ENCODE results near the gene LYPD3. TPM values are rescaled to one million over a fixed set of nuclear protein-coding genes. Genes with fewer than 3 reads are reported as not detected.

LYPD3 gene
- total and polyA plus RNA-seq, 2 experiments from 2014 or later, result 3.3 to 4.6 TPM

DNA sequence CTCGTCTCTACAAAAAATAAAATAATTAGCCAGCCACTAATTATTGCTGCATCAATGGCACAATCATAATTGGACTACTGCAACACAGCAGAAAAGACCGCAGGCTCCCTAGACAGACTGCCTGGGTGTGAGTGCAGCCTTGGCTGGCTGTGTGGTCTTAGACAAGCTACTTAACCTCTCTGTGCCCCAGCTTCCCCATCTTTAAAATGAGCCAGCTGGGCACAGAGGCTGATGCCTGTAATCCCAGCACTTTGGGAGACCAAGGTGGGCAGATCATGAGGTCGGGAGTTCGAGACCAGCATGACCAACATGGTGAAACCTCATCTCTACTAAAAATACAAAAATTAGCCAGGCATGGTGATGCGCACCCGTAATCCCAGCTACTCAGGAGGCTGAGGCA is 31.7 kb downstream of the LYPD3 start:
- no peaks in the 10 kb centered on the region for H3F3A ChIP-seq (replicated peaks; ENCODE audit: low read depth)
- H3K9me2 ChIP-seq (ENCODE audit: insufficient read depth), result no peaks in the 10 kb centered on the region
- H3K4me1 ChIP-seq (ENCODE audit: insufficient read depth), result no peaks in the 10 kb centered on the region
- Mint-ChIP-seq H3K4me3 (no peak overlapping the region), H3K27ac (no peak overlapping the region), H3K9me3 (no peaks in the 10 kb centered on the region; the same call in 2 of the 3 replicates), H3K27me3 (ENCODE audit: insufficient read depth, low read depth, poor library complexity) (peaks cover 4% of the 10 kb centered on the region), H3K4me1 (no peaks in the 10 kb centered on the region), H3K36me3 (ENCODE audit: low read depth) (no peaks in the 10 kb centered on the region)
- no peaks in the 10 kb centered on the region for H3K36me3 ChIP-seq (ENCODE audit: insufficient read depth)
- TF ChIP-seq STAT1 (IDR thresholded peaks at IDR 0.05; ENCODE audit: unreplicated experiment), result no peak
- TF ChIP-seq, protein P1, sequence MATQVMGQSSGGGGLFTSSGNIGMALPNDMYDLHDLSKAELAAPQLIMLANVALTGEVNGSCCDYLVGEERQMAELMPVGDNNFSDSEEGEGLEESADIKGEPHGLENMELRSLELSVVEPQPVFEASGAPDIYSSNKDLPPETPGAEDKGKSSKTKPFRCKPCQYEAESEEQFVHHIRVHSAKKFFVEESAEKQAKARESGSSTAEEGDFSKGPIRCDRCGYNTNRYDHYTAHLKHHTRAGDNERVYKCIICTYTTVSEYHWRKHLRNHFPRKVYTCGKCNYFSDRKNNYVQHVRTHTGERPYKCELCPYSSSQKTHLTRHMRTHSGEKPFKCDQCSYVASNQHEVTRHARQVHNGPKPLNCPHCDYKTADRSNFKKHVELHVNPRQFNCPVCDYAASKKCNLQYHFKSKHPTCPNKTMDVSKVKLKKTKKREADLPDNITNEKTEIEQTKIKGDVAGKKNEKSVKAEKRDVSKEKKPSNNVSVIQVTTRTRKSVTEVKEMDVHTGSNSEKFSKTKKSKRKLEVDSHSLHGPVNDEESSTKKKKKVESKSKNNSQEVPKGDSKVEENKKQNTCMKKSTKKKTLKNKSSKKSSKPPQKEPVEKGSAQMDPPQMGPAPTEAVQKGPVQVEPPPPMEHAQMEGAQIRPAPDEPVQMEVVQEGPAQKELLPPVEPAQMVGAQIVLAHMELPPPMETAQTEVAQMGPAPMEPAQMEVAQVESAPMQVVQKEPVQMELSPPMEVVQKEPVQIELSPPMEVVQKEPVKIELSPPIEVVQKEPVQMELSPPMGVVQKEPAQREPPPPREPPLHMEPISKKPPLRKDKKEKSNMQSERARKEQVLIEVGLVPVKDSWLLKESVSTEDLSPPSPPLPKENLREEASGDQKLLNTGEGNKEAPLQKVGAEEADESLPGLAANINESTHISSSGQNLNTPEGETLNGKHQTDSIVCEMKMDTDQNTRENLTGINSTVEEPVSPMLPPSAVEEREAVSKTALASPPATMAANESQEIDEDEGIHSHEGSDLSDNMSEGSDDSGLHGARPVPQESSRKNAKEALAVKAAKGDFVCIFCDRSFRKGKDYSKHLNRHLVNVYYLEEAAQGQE (IDR thresholded peaks at IDR 0.05; ENCODE audit: unreplicated experiment), result no peak
- no peak for DNase-seq (ENCODE audit: low spot score)
- H2AFZ ChIP-seq, result no peak overlapping the region
- H3K4me3 ChIP-seq, result no peak overlapping the region
- H3K79me2 ChIP-seq (replicated peaks; ENCODE audit: insufficient read depth), result no peaks in the 10 kb centered on the region
- no peaks in the 10 kb centered on the region for H4K20me1 ChIP-seq (replicated peaks; ENCODE audit: insufficient read depth)
- ATAC-seq, result no peak
- H3K4me2 ChIP-seq, result no peak overlapping the region
- H3K27ac ChIP-seq (ENCODE audit: low read depth), result no peak overlapping the region
- no peaks in the 10 kb centered on the region for H3K27me3 ChIP-seq (ENCODE audit: insufficient read depth)

DNA sequence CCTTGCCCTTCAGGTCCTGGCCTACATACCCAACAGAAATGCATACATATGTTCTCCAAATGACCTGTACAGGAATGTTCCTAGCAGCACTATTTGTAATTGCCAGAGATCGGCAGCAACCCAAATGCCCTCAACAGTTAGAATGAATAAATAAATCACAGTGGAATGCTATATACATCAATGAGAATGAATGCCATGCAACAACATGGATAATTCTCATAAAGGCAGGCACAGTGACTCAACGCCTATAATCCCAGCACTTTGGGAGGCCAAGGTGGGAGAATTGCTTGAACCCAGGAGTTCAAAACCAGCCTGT is 32.1 kb downstream of the LYPD3 start:
- ATAC-seq (no peak), DNase-seq (ENCODE audit: low spot score) (no peak)
- no peaks in the 10 kb centered on the region; the same call in 2 of the 3 replicates for H3K9me3 Mint-ChIP-seq
- no peak overlapping the region for H3K4me3 ChIP-seq
- no peaks in the 10 kb centered on the region for H3K4me1 Mint-ChIP-seq
- H3K27me3 Mint-ChIP-seq (ENCODE audit: insufficient read depth, low read depth, poor library complexity), result peaks cover 4% of the 10 kb centered on the region
- H3K4me2 ChIP-seq, result no peak overlapping the region
- H3K27ac Mint-ChIP-seq, result no peak overlapping the region
- no peaks in the 10 kb centered on the region for H3K9me2 ChIP-seq (ENCODE audit: insufficient read depth)
- no peaks in the 10 kb centered on the region for H4K20me1 ChIP-seq (replicated peaks; ENCODE audit: insufficient read depth)
- H2AFZ ChIP-seq, result no peak overlapping the region
- H3K27ac ChIP-seq (ENCODE audit: low read depth), result no peak overlapping the region
- no peaks in the 10 kb centered on the region for H3K27me3 ChIP-seq (ENCODE audit: insufficient read depth)
- H3F3A ChIP-seq (replicated peaks; ENCODE audit: low read depth), result no peaks in the 10 kb centered on the region
- H3K36me3 ChIP-seq (ENCODE audit: insufficient read depth), result no peaks in the 10 kb centered on the region
- no peaks in the 10 kb centered on the region for H3K79me2 ChIP-seq (replicated peaks; ENCODE audit: insufficient read depth)
- H3K4me3 Mint-ChIP-seq, result no peak overlapping the region
- H3K36me3 Mint-ChIP-seq (ENCODE audit: low read depth), result no peaks in the 10 kb centered on the region
- no peaks in the 10 kb centered on the region for H3K4me1 ChIP-seq (ENCODE audit: insufficient read depth)
- TF ChIP-seq, protein P2, sequence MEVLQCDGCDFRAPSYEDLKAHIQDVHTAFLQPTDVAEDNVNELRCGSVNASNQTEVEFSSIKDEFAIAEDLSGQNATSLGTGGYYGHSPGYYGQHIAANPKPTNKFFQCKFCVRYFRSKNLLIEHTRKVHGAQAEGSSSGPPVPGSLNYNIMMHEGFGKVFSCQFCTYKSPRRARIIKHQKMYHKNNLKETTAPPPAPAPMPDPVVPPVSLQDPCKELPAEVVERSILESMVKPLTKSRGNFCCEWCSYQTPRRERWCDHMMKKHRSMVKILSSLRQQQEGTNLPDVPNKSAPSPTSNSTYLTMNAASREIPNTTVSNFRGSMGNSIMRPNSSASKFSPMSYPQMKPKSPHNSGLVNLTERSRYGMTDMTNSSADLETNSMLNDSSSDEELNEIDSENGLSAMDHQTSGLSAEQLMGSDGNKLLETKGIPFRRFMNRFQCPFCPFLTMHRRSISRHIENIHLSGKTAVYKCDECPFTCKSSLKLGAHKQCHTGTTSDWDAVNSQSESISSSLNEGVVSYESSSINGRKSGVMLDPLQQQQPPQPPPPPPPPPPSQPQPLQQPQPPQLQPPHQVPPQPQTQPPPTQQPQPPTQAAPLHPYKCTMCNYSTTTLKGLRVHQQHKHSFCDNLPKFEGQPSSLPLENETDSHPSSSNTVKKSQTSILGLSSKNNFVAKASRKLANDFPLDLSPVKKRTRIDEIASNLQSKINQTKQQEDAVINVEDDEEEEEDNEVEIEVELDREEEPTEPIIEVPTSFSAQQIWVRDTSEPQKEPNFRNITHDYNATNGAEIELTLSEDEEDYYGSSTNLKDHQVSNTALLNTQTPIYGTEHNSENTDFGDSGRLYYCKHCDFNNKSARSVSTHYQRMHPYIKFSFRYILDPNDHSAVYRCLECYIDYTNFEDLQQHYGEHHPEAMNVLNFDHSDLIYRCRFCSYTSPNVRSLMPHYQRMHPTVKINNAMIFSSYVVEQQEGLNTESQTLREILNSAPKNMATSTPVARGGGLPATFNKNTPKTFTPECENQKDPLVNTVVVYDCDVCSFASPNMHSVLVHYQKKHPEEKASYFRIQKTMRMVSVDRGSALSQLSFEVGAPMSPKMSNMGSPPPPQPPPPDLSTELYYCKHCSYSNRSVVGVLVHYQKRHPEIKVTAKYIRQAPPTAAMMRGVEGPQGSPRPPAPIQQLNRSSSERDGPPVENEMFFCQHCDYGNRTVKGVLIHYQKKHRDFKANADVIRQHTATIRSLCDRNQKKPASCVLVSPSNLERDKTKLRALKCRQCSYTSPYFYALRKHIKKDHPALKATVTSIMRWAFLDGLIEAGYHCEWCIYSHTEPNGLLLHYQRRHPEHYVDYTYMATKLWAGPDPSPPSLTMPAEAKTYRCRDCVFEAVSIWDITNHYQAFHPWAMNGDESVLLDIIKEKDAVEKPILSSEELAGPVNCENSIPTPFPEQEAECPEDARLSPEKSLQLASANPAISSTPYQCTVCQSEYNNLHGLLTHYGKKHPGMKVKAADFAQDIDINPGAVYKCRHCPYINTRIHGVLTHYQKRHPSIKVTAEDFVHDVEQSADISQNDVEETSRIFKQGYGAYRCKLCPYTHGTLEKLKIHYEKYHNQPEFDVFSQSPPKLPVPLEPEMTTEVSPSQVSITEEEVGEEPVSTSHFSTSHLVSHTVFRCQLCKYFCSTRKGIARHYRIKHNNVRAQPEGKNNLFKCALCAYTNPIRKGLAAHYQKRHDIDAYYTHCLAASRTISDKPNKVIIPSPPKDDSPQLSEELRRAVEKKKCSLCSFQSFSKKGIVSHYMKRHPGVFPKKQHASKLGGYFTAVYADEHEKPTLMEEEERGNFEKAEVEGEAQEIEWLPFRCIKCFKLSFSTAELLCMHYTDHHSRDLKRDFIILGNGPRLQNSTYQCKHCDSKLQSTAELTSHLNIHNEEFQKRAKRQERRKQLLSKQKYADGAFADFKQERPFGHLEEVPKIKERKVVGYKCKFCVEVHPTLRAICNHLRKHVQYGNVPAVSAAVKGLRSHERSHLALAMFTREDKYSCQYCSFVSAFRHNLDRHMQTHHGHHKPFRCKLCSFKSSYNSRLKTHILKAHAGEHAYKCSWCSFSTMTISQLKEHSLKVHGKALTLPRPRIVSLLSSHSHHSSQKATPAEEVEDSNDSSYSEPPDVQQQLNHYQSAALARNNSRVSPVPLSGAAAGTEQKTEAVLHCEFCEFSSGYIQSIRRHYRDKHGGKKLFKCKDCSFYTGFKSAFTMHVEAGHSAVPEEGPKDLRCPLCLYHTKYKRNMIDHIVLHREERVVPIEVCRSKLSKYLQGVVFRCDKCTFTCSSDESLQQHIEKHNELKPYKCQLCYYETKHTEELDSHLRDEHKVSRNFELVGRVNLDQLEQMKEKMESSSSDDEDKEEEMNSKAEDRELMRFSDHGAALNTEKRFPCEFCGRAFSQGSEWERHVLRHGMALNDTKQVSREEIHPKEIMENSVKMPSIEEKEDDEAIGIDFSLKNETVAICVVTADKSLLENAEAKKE (CRISPR knock-in tag; IDR thresholded peaks at IDR 0.05), result no peak
- TF ChIP-seq EZH2phosphoT487 (IDR thresholded peaks at IDR 0.05; ENCODE audit: unreplicated experiment), result no peak
- TF ChIP-seq JUNB (IDR thresholded peaks at IDR 0.05; ENCODE audit: unreplicated experiment), result no peak
- TF ChIP-seq, protein P3, sequence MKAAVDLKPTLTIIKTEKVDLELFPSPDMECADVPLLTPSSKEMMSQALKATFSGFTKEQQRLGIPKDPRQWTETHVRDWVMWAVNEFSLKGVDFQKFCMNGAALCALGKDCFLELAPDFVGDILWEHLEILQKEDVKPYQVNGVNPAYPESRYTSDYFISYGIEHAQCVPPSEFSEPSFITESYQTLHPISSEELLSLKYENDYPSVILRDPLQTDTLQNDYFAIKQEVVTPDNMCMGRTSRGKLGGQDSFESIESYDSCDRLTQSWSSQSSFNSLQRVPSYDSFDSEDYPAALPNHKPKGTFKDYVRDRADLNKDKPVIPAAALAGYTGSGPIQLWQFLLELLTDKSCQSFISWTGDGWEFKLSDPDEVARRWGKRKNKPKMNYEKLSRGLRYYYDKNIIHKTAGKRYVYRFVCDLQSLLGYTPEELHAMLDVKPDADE (IDR thresholded peaks at IDR 0.05), result no peak
- no peak for TF ChIP-seq ZNF114 (CRISPR knock-in tag; IDR thresholded peaks at IDR 0.05)
- no peak for TF ChIP-seq ZNF331 (CRISPR knock-in tag; IDR thresholded peaks at IDR 0.05; ENCODE audit: low read depth)
- TF ChIP-seq, protein P4, sequence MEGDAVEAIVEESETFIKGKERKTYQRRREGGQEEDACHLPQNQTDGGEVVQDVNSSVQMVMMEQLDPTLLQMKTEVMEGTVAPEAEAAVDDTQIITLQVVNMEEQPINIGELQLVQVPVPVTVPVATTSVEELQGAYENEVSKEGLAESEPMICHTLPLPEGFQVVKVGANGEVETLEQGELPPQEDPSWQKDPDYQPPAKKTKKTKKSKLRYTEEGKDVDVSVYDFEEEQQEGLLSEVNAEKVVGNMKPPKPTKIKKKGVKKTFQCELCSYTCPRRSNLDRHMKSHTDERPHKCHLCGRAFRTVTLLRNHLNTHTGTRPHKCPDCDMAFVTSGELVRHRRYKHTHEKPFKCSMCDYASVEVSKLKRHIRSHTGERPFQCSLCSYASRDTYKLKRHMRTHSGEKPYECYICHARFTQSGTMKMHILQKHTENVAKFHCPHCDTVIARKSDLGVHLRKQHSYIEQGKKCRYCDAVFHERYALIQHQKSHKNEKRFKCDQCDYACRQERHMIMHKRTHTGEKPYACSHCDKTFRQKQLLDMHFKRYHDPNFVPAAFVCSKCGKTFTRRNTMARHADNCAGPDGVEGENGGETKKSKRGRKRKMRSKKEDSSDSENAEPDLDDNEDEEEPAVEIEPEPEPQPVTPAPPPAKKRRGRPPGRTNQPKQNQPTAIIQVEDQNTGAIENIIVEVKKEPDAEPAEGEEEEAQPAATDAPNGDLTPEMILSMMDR (conservative IDR thresholded peaks at IDR 0.05; ENCODE audit: low read depth in 2 of 2), result no peak
